Spleen (tissue), 7 donors: Measurements from ENCODE around the gene TSEN54.

Source experiments
- POLR2A ChIP-seq, 3 donors: fragments of 450-650 bp; IDR thresholded peaks; one replicate each; pipeline ENCODE4 v1.5.1; 2017; ENCODE audit warnings: antibody characterized with exemption in 3 of 3, mild to moderate bottlenecking in 1 of 3
- POLR2AphosphoS5 ChIP-seq, 3 donors: sonication (generic); formaldehyde crosslinking; IDR thresholded peaks; one replicate each; pipeline ENCODE4 v1.5.1; 2017; ENCODE audit warnings: antibody characterized with exemption in 3 of 3
- TF ChIP-seq, protein P1 (sequence below), 11 experiments: fragments of 200-600 bp in 7 of 11; fragments of 450-650 bp in 4 of 11; sonication (generic) in 4 of 11; IDR thresholded peaks in 8 of 11; conservative IDR thresholded peaks in 3 of 11; 1 replicate in 7 of 11; 2 replicates in 4 of 11; pipeline versions ENCODE4 v1.4.0 to v1.8.0; 2016 to 2021; ENCODE audit warnings: antibody characterized with exemption in 11 of 11, inconsistent platforms in 4 of 11, mild to moderate bottlenecking in 1 of 11
- donor health status: DM: no; HTN: no; CAD: no; lungs with moderate emphysema.
- donor health status: DM: no; HTN: no; CAD: no.
- donor health status: DM: no; HTN: no; CAD: no.

DNA sequence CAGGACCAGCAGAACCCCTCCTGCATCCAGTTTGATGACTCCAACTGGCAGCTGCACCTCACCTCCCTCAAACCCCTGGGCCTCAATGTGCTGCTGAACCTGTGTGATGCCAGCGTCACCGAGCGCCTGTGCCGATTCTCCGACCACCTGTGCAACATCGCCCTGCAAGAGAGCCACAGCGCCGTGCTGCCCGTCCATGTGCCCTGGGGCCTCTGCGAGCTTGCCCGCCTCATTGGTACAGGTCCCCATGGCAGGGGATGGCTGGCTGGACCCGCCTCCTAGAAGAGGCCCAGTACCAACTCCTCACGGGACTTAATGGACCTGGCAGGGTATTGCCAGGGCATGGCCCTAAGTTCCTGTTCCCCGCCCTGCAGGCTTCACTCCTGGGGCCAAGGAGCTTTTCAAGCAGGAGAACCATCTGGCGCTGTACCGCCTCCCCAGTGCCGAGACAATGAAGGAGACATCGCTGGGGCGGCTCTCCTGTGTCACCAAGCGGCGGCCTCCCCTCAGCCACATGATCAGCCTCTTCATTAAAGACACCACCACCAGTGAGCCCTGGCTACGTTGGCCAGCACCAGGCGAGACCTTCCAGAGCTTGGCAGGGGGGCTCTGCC is 23.7 kb upstream of the TSEN54 start:
- TF ChIP-seq, protein P1, sequence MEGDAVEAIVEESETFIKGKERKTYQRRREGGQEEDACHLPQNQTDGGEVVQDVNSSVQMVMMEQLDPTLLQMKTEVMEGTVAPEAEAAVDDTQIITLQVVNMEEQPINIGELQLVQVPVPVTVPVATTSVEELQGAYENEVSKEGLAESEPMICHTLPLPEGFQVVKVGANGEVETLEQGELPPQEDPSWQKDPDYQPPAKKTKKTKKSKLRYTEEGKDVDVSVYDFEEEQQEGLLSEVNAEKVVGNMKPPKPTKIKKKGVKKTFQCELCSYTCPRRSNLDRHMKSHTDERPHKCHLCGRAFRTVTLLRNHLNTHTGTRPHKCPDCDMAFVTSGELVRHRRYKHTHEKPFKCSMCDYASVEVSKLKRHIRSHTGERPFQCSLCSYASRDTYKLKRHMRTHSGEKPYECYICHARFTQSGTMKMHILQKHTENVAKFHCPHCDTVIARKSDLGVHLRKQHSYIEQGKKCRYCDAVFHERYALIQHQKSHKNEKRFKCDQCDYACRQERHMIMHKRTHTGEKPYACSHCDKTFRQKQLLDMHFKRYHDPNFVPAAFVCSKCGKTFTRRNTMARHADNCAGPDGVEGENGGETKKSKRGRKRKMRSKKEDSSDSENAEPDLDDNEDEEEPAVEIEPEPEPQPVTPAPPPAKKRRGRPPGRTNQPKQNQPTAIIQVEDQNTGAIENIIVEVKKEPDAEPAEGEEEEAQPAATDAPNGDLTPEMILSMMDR (IDR thresholded peaks at IDR 0.05 in 8 of 11, conservative IDR thresholded peaks at IDR 0.05 in 3 of 11) = no peak
- TF ChIP-seq POLR2AphosphoS5 (IDR thresholded peaks at IDR 0.05) (no peak), POLR2A (IDR thresholded peaks at IDR 0.05) (no peak)
